ENCODE measurements around the gene NAB2.

NAB2 gene

DNA sequence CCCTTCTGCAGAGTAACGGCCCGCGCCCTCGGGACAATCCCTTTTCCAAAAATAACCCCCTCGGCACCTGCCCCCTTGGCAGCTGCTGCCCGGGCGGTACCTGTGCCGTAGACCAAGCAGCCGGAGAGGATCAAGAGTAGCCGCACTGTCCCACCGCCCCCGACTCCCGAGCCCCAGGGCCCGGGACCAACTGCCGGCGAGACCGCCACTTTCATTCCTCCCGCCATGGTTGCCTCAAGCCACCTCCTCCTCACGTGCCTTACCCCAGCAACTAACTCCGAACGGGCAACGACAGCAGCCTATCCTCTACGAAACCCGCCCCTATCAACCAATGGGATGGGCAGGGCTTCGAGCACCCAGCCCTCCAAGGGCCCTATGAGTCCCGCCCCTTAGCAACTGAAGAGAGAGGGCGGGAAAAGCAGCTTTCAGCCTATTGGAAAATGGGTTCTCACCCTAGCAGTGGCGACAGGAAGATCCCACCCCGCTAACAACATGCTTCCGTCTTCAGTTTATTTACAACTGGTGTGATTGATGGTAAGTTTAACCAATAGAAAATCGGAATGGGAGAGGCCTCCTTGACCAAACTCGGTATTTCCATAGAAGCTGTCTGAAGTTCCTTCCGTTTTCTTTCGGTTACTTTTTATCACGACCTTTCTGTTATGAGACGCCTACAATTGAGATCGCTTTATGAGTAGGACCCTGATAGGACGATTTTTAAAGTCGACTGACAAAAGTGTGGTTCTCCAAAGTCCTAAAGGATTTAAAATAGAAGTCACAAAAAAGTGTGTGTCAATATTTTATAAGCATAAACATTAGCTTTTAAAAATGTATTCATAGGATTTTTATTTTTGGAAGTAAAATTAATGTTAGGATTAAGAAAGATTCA lies 10.2 kb upstream of the NAB2 start, which contains the start of gene NEMP1:
TSS of gene NEMP1 (minus strand) at position 273 of the 886 bp plus-strand sequence. CDS start at position 227, 46 bp downstream.
- Mint-ChIP-seq H3K36me3 (ENCODE audit: low read depth) (peaks cover 20% of the 10 kb centered on the region), H3K4me1 (peaks cover 37% of the 10 kb centered on the region), H3K27ac (peak within 1 kb of the TSS; percentile 92), H3K9me3 (no peaks in the 10 kb centered on the region), H3K27me3 (ENCODE audit: low read depth, poor library complexity) (peaks cover 3% of the 10 kb centered on the region), H3K4me3 (peak within 1 kb of the TSS; percentile 96)
- peak; percentile 90 for DNase-seq
- TF ChIP-seq, protein P1, sequence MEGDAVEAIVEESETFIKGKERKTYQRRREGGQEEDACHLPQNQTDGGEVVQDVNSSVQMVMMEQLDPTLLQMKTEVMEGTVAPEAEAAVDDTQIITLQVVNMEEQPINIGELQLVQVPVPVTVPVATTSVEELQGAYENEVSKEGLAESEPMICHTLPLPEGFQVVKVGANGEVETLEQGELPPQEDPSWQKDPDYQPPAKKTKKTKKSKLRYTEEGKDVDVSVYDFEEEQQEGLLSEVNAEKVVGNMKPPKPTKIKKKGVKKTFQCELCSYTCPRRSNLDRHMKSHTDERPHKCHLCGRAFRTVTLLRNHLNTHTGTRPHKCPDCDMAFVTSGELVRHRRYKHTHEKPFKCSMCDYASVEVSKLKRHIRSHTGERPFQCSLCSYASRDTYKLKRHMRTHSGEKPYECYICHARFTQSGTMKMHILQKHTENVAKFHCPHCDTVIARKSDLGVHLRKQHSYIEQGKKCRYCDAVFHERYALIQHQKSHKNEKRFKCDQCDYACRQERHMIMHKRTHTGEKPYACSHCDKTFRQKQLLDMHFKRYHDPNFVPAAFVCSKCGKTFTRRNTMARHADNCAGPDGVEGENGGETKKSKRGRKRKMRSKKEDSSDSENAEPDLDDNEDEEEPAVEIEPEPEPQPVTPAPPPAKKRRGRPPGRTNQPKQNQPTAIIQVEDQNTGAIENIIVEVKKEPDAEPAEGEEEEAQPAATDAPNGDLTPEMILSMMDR (IDR thresholded peaks at IDR 0.05): no peak

GRCh38 chr12:57079821-57080220 lies 9.1 kb upstream of the NAB2 start:
- Mint-ChIP-seq H3K36me3 (ENCODE audit: low read depth) (peaks cover 15% of the 10 kb centered on the region), H3K9me3 (no peaks in the 10 kb centered on the region), H3K27me3 (ENCODE audit: low read depth, poor library complexity) (peaks cover 3% of the 10 kb centered on the region), H3K4me3 (peak overlapping the region; percentile 96), H3K27ac (no peak overlapping the region), H3K4me1 (peaks cover 48% of the 10 kb centered on the region)
- no peak for DNase-seq
- TF ChIP-seq, protein P1 (IDR thresholded peaks at IDR 0.05): no peak

- TF ChIP-seq, protein P1 (IDR thresholded peaks at IDR 0.05): no peak
- no peaks in the 10 kb centered on the region for H3K9me3 Mint-ChIP-seq
- peaks cover 14% of the 10 kb centered on the region for H3K36me3 Mint-ChIP-seq (ENCODE audit: low read depth)
- no peak overlapping the region for H3K4me3 Mint-ChIP-seq
- H3K4me1 Mint-ChIP-seq: peaks cover 58% of the 10 kb centered on the region
- DNase-seq: no peak
- no peak overlapping the region for H3K27ac Mint-ChIP-seq
- H3K27me3 Mint-ChIP-seq (ENCODE audit: low read depth, poor library complexity): peaks cover 3% of the 10 kb centered on the region
Observed at GRCh38 chr12:57080855-57081254, 8.1 kb upstream of the NAB2 start.

DNA sequence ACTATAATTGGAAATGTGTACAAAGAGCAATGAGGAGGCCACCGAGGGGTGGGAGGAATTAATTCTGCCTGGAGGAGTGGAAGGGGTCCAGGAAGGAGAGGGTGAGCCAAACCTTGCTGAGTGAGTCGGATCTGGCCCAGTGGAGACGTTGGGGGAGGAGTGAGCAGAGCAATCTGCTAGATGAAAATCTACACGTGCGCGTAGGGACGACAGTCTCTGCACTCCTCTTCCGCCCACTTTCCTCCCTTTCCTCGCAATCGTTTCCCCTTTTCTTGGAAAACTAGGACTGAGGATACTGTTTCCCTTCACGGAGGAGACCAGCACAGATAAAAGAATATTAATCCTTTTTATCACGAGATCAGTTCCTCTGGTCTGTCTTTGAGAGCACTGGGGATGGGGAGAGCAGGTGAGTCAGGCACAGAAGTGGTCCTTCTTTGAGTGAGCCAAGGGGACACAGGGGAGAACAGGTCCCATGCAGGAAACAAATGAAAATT lies 2.9 kb upstream of the NAB2 start:
- Mint-ChIP-seq H3K27me3 (ENCODE audit: low read depth, poor library complexity) (peaks cover 3% of the 10 kb centered on the region), H3K4me1 (peaks cover 61% of the 10 kb centered on the region), H3K27ac (peak overlapping the region; percentile 97), H3K9me3 (no peaks in the 10 kb centered on the region), H3K4me3 (peak overlapping the region; percentile 87), H3K36me3 (ENCODE audit: low read depth) (peaks cover 12% of the 10 kb centered on the region)
- TF ChIP-seq, protein P1 (IDR thresholded peaks at IDR 0.05): no peak
- no peak for DNase-seq

DNA sequence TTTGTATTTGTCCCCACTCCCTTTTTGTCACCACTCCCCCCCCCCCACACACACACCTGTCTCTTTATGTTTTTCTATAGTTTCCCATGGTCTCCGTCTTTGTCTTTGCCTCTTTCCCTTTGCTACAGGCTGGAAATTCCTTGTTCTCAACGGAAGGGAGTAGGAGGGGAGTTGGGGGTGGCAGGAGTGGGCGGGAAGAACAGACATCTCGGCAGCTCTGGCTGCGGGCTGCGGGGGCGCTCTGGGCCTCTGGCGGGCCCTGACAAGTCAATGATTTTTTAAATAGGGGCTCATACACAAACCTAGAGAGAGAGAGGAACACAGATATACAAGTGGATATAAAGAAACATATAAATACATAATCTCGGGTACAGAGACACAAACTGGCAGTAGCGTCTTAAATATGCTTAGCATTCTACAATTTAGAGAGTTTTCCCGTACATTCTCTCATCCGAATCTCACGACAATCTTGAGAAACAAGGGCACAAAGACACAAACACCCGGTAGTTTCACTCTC lies 2.4 kb upstream of the NAB2 start:
- Mint-ChIP-seq H3K27me3 (ENCODE audit: low read depth, poor library complexity) (peaks cover under 1% of the 10 kb centered on the region), H3K9me3 (no peaks in the 10 kb centered on the region), H3K4me1 (peaks cover 66% of the 10 kb centered on the region), H3K27ac (peak overlapping the region; percentile 97), H3K36me3 (ENCODE audit: low read depth) (peaks cover 12% of the 10 kb centered on the region), H3K4me3 (peak overlapping the region; percentile 87)
- TF ChIP-seq, protein P1 (IDR thresholded peaks at IDR 0.05): peak; percentile 14
- DNase-seq: peak; percentile 61

Measured in nephron progenitor cell (in vitro differentiated cells).